HG02885 (cell line): ENCODE data around the gene ARMCX5.

ENCODE experiments used
- ATAC-seq: cut with Tn5 transposase; IDR thresholded peaks from one replicate; pipeline ENCODE4 v1.9.1; 2021; ENCODE audit warnings: mild to moderate bottlenecking; ENCODE audit not compliant: unreplicated experiment, poor library complexity

The ARMCX5 gene

GRCh38 chrX:102599084-102599950, at the start of gene ARMCX5:
Gene ARMCX5 (plus strand): TSS chrX:102599515. CDS start chrX:102602142, 2,627 bp downstream.
- peak; percentile 81 for ATAC-seq

GRCh38 chrX:102558607-102559006, 40.7 kb upstream of the ARMCX5 start:
- no peak for ATAC-seq

- ATAC-seq = no peak
Measured at GRCh38 chrX:102560423-102561068, 38.8 kb upstream of the ARMCX5 start.

GRCh38 chrX:102580891-102581290, 18.4 kb upstream of the ARMCX5 start:
- no peak for ATAC-seq

GRCh38 chrX:102593367-102593766, 5.9 kb upstream of the ARMCX5 start:
- no peak for ATAC-seq

- peak; percentile 19 for ATAC-seq
Measured at GRCh38 chrX:102599951-102600579, 750 bp downstream of the ARMCX5 start.

GRCh38 chrX:102604327-102604726, 5.0 kb downstream of the ARMCX5 start:
- no peak for ATAC-seq

GRCh38 chrX:102606115-102606514, 6.8 kb downstream of the ARMCX5 start:
- no peak for ATAC-seq

GRCh38 chrX:102610905-102611304, 11.6 kb downstream of the ARMCX5 start:
- no peak for ATAC-seq

GRCh38 chrX:102624105-102624504, 24.8 kb downstream of the ARMCX5 start:
- no peak for ATAC-seq

GRCh38 chrX:102627640-102628039, 28.3 kb downstream of the ARMCX5 start:
- peak; percentile 79 for ATAC-seq

GRCh38 chrX:102637561-102637960, 38.2 kb downstream of the ARMCX5 start:
- ATAC-seq = no peak

- ATAC-seq = peak; percentile 20
Measured at GRCh38 chrX:102650903-102651241, 51.6 kb downstream of the ARMCX5 start.

- ATAC-seq = peak; percentile 38
Measured at GRCh38 chrX:102651242-102652011, 52.1 kb downstream of the ARMCX5 start, which contains the start of gene GPRASP1. Gene GPRASP1 (plus strand): TSS chrX:102651483. CDS start chrX:102653914, 2,431 bp downstream.

- peak; percentile 84 for ATAC-seq
Measured at GRCh38 chrX:102652031-102652688, 52.8 kb downstream of the ARMCX5 start.
